Activated CD8-positive, alpha-beta memory T cell treated with anti-CD3 and anti-CD28 coated beads for 48 hours (primary cell): ENCODE measurements around the gene ZFYVE1.

Experiments
- DNase-seq, 3 experiments: peaks; one replicate each; pipeline ENCODE4 v3.0.0-alpha.2; 2020; ENCODE audit warnings: low read depth in 2 of 3, low spot score in 2 of 3

ZFYVE1 gene

DNA sequence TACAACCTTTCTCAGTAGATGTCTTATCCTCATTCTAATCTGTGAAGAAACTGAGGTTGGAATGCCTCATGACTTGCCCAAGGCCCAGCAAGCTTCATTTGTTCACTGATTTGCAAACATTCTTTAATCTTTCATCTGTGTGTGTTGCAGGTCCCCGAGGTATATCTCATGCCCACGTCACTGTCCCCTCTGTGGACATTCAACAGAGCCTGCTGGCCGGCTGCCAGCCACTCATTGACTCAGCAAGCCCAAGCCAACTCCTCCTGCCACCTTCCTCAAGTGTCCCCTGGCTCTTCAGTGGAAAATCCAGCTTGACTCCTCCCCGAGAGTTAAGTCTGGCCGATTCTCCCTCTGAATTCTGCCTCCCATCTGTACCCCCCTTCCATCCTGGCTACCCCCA, 102.6 kb downstream of the ZFYVE1 start:
- DNase-seq: no peak

DNA sequence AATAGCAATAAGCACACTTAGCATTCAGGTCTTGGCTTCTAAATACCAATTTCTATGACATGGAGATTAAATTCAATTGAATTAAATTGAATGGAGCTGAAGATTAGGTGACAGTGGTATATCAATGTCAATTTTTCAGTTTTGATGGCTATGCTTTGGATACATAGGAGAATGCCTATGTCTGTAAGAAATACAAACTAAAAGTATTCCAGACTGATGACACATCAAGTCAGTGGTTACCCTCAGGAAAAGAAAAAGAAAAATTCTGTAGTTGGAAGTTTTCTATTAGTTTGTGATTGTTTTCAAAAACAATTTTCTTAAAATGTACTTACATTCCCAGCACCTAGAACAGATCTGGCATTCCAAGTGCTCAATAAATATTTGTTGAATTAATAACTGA, 105.5 kb downstream of the ZFYVE1 start:
- DNase-seq: no peak

DNA sequence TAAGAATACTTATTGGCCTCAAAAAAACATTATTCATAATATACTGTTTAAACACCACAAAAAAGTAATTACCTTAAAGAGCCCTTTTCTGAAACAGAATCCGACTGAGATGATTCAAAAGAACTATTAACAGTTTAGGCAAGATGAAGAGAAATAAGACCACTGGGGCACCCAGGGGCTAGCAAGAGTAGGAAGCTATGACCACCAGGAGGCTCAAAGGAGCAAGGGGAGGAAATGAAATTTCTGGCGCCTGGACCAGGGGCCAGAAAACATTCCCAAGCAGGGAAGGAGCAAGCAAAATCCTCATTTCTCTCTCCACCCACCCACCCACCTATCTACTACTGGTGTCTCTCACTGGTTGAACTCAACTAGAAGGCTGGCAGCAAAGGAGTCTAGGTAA, 106.9 kb downstream of the ZFYVE1 start:
- no peak for DNase-seq
